ENCODE results near the gene ZNF845. TPM values are rescaled to one million over a fixed set of nuclear protein-coding genes. Genes with fewer than 3 reads are reported as not detected.
"Not testable (repeated sequence)": the region's sequence is repeated elsewhere in the genome, so short reads cannot be mapped to it uniquely, and the experiment has no call there.

Gene ZNF845
- total RNA-seq, 1 donor from 2014 or later = 11.1 TPM

GRCh38 chr19:53381376-53381775, 47.8 kb downstream of the ZNF845 start:
- DNase-seq (ENCODE audit: low spot score) = no peak

GRCh38 chr19:53388168-53388567, 54.6 kb downstream of the ZNF845 start:
- DNase-seq (ENCODE audit: low spot score) = peak; percentile 65

GRCh38 chr19:53388904-53389303, 55.4 kb downstream of the ZNF845 start:
- DNase-seq (ENCODE audit: low spot score) = no peak

GRCh38 chr19:53389571-53389970, 56.0 kb downstream of the ZNF845 start:
- no peak for DNase-seq (ENCODE audit: low spot score)

- DNase-seq (ENCODE audit: low spot score) = no peak
Observed at GRCh38 chr19:53389978-53390377, 56.4 kb downstream of the ZNF845 start.

- DNase-seq (ENCODE audit: low spot score) = peak; percentile 73
Observed at GRCh38 chr19:53394522-53394973, 61.0 kb downstream of the ZNF845 start.

- peak; percentile 96 for DNase-seq (ENCODE audit: low spot score)
Observed at GRCh38 chr19:53394974-53395839, 61.7 kb downstream of the ZNF845 start, which contains the start of gene ZNF765. ZNF765 (plus strand) TSS chr19:53395149; CDS start chr19:53398016, 2,867 bp downstream.

- DNase-seq (ENCODE audit: low spot score) = not testable (repeated sequence)
Observed at GRCh38 chr19:53395840-53396524, 62.4 kb downstream of the ZNF845 start.

GRCh38 chr19:53396525-53396868, 62.9 kb downstream of the ZNF845 start:
- peak; percentile 17 for DNase-seq (ENCODE audit: low spot score)

GRCh38 chr19:53397918-53398317, 64.4 kb downstream of the ZNF845 start:
- not testable (repeated sequence) for DNase-seq (ENCODE audit: low spot score)

Other genes with a start within 250 kb of the ZNF845 start
- gene ZNF160, start 230.3 kb upstream of the ZNF845 start, total RNA-seq (ENCODE audit: insufficient read depth, low replicate concordance) = 39.0 TPM
- gene ZNF415, start 200.8 kb upstream of the ZNF845 start, total RNA-seq (ENCODE audit: insufficient read depth, low replicate concordance) = 14.9 TPM
- 8.2 TPM for gene ZNF347, start 174.7 kb upstream of the ZNF845 start, total RNA-seq (ENCODE audit: insufficient read depth, low replicate concordance)
- 9.9 TPM for gene ZNF665, start 140.4 kb upstream of the ZNF845 start, total RNA-seq (ENCODE audit: insufficient read depth, low replicate concordance)
- 29.9 TPM for gene ZNF677, start 78.9 kb upstream of the ZNF845 start, total RNA-seq (ENCODE audit: insufficient read depth, low replicate concordance)
- gene VN1R2, start 75.5 kb upstream of the ZNF845 start, total RNA-seq (ENCODE audit: insufficient read depth, low replicate concordance) = 1.9 TPM
- not detected for gene VN1R4, start 66.0 kb upstream of the ZNF845 start, total RNA-seq (ENCODE audit: insufficient read depth, low replicate concordance)
- 24.3 TPM for gene ZNF525, start 32.0 kb downstream of the ZNF845 start, total RNA-seq (ENCODE audit: insufficient read depth, low replicate concordance)
- 14.4 TPM for gene ZNF765, start 61.4 kb downstream of the ZNF845 start, total RNA-seq (ENCODE audit: insufficient read depth, low replicate concordance)
- 21.4 TPM for gene ZNF761, start 98.2 kb downstream of the ZNF845 start, total RNA-seq (ENCODE audit: insufficient read depth, low replicate concordance)
- 8.7 TPM for gene ZNF813, start 134.0 kb downstream of the ZNF845 start, total RNA-seq (ENCODE audit: insufficient read depth, low replicate concordance)
- 13.5 TPM for gene ZNF331, start 204.4 kb downstream of the ZNF845 start, total RNA-seq (ENCODE audit: insufficient read depth, low replicate concordance)